ENCODE measurements around the gene VPS13D.

DNA sequence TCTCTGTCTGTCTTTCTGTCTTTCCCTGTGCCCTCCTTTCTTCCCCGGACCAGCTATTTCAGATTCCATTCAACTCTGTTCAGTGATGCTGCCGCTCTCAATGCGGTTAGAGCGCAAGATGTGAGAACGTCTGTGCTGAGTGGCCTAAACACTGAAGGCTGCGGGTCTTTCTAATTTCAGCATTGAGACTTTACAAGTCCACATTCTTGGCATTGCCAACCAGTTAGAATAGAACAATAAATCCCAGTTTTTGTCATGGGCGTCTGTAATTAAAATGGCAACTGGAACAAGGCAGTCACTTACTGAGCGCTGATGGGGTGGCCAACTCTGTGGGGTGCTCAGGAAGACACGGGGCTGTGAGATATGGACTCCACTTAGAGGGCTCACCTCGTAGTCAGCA, 275.4 kb downstream of the VPS13D start:
- TF ChIP-seq, protein P1, sequence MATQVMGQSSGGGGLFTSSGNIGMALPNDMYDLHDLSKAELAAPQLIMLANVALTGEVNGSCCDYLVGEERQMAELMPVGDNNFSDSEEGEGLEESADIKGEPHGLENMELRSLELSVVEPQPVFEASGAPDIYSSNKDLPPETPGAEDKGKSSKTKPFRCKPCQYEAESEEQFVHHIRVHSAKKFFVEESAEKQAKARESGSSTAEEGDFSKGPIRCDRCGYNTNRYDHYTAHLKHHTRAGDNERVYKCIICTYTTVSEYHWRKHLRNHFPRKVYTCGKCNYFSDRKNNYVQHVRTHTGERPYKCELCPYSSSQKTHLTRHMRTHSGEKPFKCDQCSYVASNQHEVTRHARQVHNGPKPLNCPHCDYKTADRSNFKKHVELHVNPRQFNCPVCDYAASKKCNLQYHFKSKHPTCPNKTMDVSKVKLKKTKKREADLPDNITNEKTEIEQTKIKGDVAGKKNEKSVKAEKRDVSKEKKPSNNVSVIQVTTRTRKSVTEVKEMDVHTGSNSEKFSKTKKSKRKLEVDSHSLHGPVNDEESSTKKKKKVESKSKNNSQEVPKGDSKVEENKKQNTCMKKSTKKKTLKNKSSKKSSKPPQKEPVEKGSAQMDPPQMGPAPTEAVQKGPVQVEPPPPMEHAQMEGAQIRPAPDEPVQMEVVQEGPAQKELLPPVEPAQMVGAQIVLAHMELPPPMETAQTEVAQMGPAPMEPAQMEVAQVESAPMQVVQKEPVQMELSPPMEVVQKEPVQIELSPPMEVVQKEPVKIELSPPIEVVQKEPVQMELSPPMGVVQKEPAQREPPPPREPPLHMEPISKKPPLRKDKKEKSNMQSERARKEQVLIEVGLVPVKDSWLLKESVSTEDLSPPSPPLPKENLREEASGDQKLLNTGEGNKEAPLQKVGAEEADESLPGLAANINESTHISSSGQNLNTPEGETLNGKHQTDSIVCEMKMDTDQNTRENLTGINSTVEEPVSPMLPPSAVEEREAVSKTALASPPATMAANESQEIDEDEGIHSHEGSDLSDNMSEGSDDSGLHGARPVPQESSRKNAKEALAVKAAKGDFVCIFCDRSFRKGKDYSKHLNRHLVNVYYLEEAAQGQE (IDR thresholded peaks at IDR 0.05): no peak
- TF ChIP-seq SP1 (IDR thresholded peaks at IDR 0.05): no peak
- TF ChIP-seq, protein P2, sequence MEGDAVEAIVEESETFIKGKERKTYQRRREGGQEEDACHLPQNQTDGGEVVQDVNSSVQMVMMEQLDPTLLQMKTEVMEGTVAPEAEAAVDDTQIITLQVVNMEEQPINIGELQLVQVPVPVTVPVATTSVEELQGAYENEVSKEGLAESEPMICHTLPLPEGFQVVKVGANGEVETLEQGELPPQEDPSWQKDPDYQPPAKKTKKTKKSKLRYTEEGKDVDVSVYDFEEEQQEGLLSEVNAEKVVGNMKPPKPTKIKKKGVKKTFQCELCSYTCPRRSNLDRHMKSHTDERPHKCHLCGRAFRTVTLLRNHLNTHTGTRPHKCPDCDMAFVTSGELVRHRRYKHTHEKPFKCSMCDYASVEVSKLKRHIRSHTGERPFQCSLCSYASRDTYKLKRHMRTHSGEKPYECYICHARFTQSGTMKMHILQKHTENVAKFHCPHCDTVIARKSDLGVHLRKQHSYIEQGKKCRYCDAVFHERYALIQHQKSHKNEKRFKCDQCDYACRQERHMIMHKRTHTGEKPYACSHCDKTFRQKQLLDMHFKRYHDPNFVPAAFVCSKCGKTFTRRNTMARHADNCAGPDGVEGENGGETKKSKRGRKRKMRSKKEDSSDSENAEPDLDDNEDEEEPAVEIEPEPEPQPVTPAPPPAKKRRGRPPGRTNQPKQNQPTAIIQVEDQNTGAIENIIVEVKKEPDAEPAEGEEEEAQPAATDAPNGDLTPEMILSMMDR (IDR thresholded peaks at IDR 0.05; ENCODE audit: low read depth, low read length, missing input control): no peak
- TF ChIP-seq, protein P3, sequence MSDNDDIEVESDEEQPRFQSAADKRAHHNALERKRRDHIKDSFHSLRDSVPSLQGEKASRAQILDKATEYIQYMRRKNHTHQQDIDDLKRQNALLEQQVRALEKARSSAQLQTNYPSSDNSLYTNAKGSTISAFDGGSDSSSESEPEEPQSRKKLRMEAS (IDR thresholded peaks at IDR 0.05): no peak
- no peak for TF ChIP-seq JUND (IDR thresholded peaks at IDR 0.05)
- TF ChIP-seq, protein P4, sequence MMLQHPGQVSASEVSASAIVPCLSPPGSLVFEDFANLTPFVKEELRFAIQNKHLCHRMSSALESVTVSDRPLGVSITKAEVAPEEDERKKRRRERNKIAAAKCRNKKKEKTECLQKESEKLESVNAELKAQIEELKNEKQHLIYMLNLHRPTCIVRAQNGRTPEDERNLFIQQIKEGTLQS (IDR thresholded peaks at IDR 0.05): no peak
- TF ChIP-seq HNF4A (conservative IDR thresholded peaks at IDR 0.05): no peak
- TF ChIP-seq EGR1 (IDR thresholded peaks at IDR 0.05; ENCODE audit: low read depth in 2 of 2): no peak
- no peak for TF ChIP-seq TAF1 (conservative IDR thresholded peaks at IDR 0.05)
- TF ChIP-seq YY1 (IDR thresholded peaks at IDR 0.05): no peak
- no peak for TF ChIP-seq FOXA1 (IDR thresholded peaks at IDR 0.05)
- no peak for TF ChIP-seq GABPA (IDR thresholded peaks at IDR 0.05 in 1 of 2, conservative IDR thresholded peaks at IDR 0.05 in 1 of 2)

All from liver (tissue), 3 donors.